Thyroid gland (tissue), 4 donors: ENCODE measurements around the gene C1QTNF8.

ENCODE experiments used
- CTCF ChIP-seq, 6 experiments: fragments of 200-600 bp in 3 of 6; fragments of 450-650 bp in 3 of 6; sonication (generic) in 3 of 6; IDR thresholded peaks; one replicate each; pipeline ENCODE4 v1.5.1; 2016 to 2019; ENCODE audit warnings: antibody characterized with exemption in 6 of 6, mild to moderate bottlenecking in 2 of 6, inconsistent platforms in 1 of 6, moderate library complexity in 1 of 6
- POLR2A ChIP-seq, 2 donors: fragments of 450-650 bp; IDR thresholded peaks; one replicate each; pipeline ENCODE4 v1.6.1; 2017; ENCODE audit warnings: antibody characterized with exemption in 2 of 2, mild to moderate bottlenecking in 2 of 2, moderate library complexity in 1 of 2

- TF ChIP-seq CTCF (IDR thresholded peaks at IDR 0.05) (no peak), POLR2A (IDR thresholded peaks at IDR 0.05) (no peak)
Measured at GRCh38 chr16:1132431-1132830, 36.4 kb upstream of the C1QTNF8 start.
